Adrenal gland (tissue), 12 donors: ENCODE results near the gene ASZ1. TPM values are rescaled to one million over a fixed set of nuclear protein-coding genes. Genes with fewer than 3 reads are reported as not detected.

Experiments
- DNase-seq, 7 donors: peaks; one replicate each; pipeline ENCODE4 v3.0.0-alpha.2; 2019 to 2020
- H3K27ac ChIP-seq, 5 donors: fragments of 200-600 bp; sonication (generic) in 4 of 5; 1 replicate in 3 of 5; 2 replicates in 2 of 5; pipeline versions ENCODE4 v1.5.1 to v1.8.0; 2016 to 2020; ENCODE audit warnings: mild to moderate bottlenecking in 1 of 5
- H3K27me3 ChIP-seq: fragments of 200-600 bp; 2 replicates; pipeline ENCODE4 v1.8.0; 2021
- H3K36me3 ChIP-seq, 2 donors: fragments of 200-600 bp; replicated peaks in 1 of 2; 1 replicate in 1 of 2; 2 replicates in 1 of 2; pipeline versions ENCODE4 v1.5.1 to v1.8.0; 2018 to 2022
- H3K4me1 ChIP-seq, 2 donors: fragments of 200-600 bp; replicated peaks in 1 of 2; 1 replicate in 1 of 2; 2 replicates in 1 of 2; pipeline versions ENCODE4 v1.5.1 to v1.8.0; 2018 to 2021
- H3K4me3 ChIP-seq, 4 donors: fragments of 200-600 bp; sonication (generic) in 3 of 4; one replicate each; pipeline ENCODE4 v1.5.1; 2016 to 2018
- H3K9me3 ChIP-seq, 3 donors: fragments of 200-600 bp; sonication (generic) in 1 of 3; replicated peaks in 1 of 3; 1 replicate in 2 of 3; 2 replicates in 1 of 3; pipeline versions ENCODE4 v1.5.1 to v1.8.0; 2016 to 2021
- CTCF ChIP-seq, 6 experiments: fragments of 450-650 bp in 4 of 6; fragments of 200-600 bp in 2 of 6; sonication (generic) in 1 of 6; IDR thresholded peaks; 1 replicate in 5 of 6; 2 replicates in 1 of 6; pipeline versions ENCODE4 v1.5.1 to v1.8.0; 2016 to 2021; ENCODE audit warnings: antibody characterized with exemption in 6 of 6, mild to moderate bottlenecking in 2 of 6, moderate library complexity in 1 of 6
- POLR2A ChIP-seq, 2 donors: fragments of 450-650 bp; IDR thresholded peaks; one replicate each; pipeline ENCODE4 v1.6.1; 2017; ENCODE audit warnings: antibody characterized with exemption in 2 of 2, mild to moderate bottlenecking in 2 of 2, moderate library complexity in 1 of 2
- WGBS, 4 donors: extraction: QIAGEN DNeasy Blood & Tissue Kit in 2 of 4; methylation state at CpG; one replicate each; pipeline versions ENCODE4 v1.1.5 to v1.1.7; 2013 to 2017; 5-methylcytosine and 5-hydroxymethylcytosine counted together
- intact Hi-C, 2 donors: fragments of 100-400 bp; cut with DNase I; formaldehyde crosslinking; loops; one replicate each; pipeline versions ENCODE4 v1.14.1 to v1.15.0; 2022 to 2023
- polyA plus RNA-seq, 3 donors: library from polyadenylated mRNA; stranded (reverse); fragments of 200-250 nt in 2 of 3; fragments of 350-450 nt in 1 of 3; fragmentation: Illumina TruSeq in 1 of 3; extraction: RNeasy Lipid Tissue Mini Kit (QIAGEN cat#74804) in 1 of 3; gene quantifications; one replicate each; pipeline ENCODE4 v1.2.3, GENCODE V29; 2013 to 2014
- total RNA-seq, 9 donors: library from RNA; depleted of rRNA in 4 of 9; stranded (reverse); fragments of >200 nt in 4 of 9; fragments of 120-200 nt in 1 of 9; fragmentation: NEBNext Ultra II Directional in 1 of 9; extraction: Animal tissue kit (Norgen Biotek cat#: 25700) in 1 of 9; gene quantifications; one replicate each; pipeline versions ENCODE4 v1.1.0 to v1.2.4, GENCODE V29; 2013 to 2023
- donor health status: healthy with polysubstance abuse.
- donor health status: Bipolar disorder and iron deficiency.
- donor health status: DM: yes; HTN: yes; CAD: no.
- donor health status: DM: no; HTN: no; CAD: no.
- donor health status: DM: no; HTN: no; CAD: no.
- donor health status: DM: yes; HTN: yes; CAD: no.

Gene ASZ1
- total and polyA plus RNA-seq, 12 donors = not detected

GRCh38 chr7:117324960-117325359, 102.3 kb downstream of the ASZ1 start:
- intact Hi-C loops = no loop called here
- WGBS, 4 donors = 55 to 64% (median 57%) methylated on average over 4 of the region's 4 CpGs
- DNase-seq = no peak

GRCh38 chr7:117323851-117324711, 103.2 kb downstream of the ASZ1 start:
- Histone ChIP-seq H3K27ac (no peak overlapping the region), H3K9me3 (no peaks in the 10 kb centered on the region), H3K4me3 (peak overlapping the region in 1 of 4 donors; percentile 43), H3K36me3 (no peaks in the 10 kb centered on the region), H3K4me1 (peaks cover 0 to 9% of the 10 kb centered on the region in 2 donors), H3K27me3 (peaks cover 14% of the 10 kb centered on the region)
- WGBS, 4 donors = 0 to 2% (median 1%) methylated on average over 25 to 67 of the region's 67 CpGs
- peak in 2 of 7 donors; percentile 6 to 23 for DNase-seq
- intact Hi-C loops = no loop called here
- TF ChIP-seq POLR2A (IDR thresholded peaks at IDR 0.05) = no peak
- no peak for TF ChIP-seq CTCF (IDR thresholded peaks at IDR 0.05)

More at GRCh38 chr7:117324960-117325359, 102.3 kb downstream of the ASZ1 start:
- Histone ChIP-seq H3K9me3 (no peaks in the 10 kb centered on the region), H3K27ac (no peak overlapping the region), H3K27me3 (peaks cover 14% of the 10 kb centered on the region), H3K4me3 (no peak overlapping the region), H3K36me3 (no peaks in the 10 kb centered on the region), H3K4me1 (peaks cover 0 to 9% of the 10 kb centered on the region in 2 donors)
- TF ChIP-seq CTCF (IDR thresholded peaks at IDR 0.05) = no peak
- TF ChIP-seq POLR2A (IDR thresholded peaks at IDR 0.05) = no peak

GRCh38 chr7:117323305-117323850, 103.9 kb downstream of the ASZ1 start:
- 0 to 2% (median 1%) methylated on average over 20 to 25 of the region's 25 CpGs for WGBS, 4 donors
- intact Hi-C loops = no loop called here

More at GRCh38 chr7:117323305-117323850, 103.9 kb downstream of the ASZ1 start:
- Histone ChIP-seq H3K27me3 (peaks cover 14% of the 10 kb centered on the region), H3K4me1 (peaks cover 0 to 9% of the 10 kb centered on the region in 2 donors), H3K4me3 (peak overlapping the region in 1 of 4 donors; percentile 43), H3K27ac (no peak overlapping the region), H3K36me3 (no peaks in the 10 kb centered on the region), H3K9me3 (no peaks in the 10 kb centered on the region)
- TF ChIP-seq POLR2A (IDR thresholded peaks at IDR 0.05) = no peak
- no peak for TF ChIP-seq CTCF (IDR thresholded peaks at IDR 0.05)
- DNase-seq = no peak
